OCI-M1 (cell line): ENCODE data around the gene RPS14.

Experiments used
- DNase-seq: peaks from one replicate; lab custom pipeline; 2025; lab: John Stamatoyannopoulos, UW

The RPS14 gene

GRCh38 chr5:150413176-150413901 lies 36.2 kb downstream of the RPS14 start:
- peak; percentile 63 for DNase-seq

- peak; percentile 94 for DNase-seq
Measured at GRCh38 chr5:150412319-150413175, 37.0 kb downstream of the RPS14 start, which contains the start of gene CD74. Gene CD74 (minus strand): TSS chr5:150412910. CDS start chr5:150412749, 161 bp downstream.

- DNase-seq: peak; percentile 74
Measured at GRCh38 chr5:150411245-150411979, 38.1 kb downstream of the RPS14 start.

GRCh38 chr5:150410524-150411244 lies 38.9 kb downstream of the RPS14 start:
- DNase-seq: peak; percentile 96

- peak; percentile 79 for DNase-seq
Measured at GRCh38 chr5:150409638-150410523, 39.7 kb downstream of the RPS14 start.

DNA sequence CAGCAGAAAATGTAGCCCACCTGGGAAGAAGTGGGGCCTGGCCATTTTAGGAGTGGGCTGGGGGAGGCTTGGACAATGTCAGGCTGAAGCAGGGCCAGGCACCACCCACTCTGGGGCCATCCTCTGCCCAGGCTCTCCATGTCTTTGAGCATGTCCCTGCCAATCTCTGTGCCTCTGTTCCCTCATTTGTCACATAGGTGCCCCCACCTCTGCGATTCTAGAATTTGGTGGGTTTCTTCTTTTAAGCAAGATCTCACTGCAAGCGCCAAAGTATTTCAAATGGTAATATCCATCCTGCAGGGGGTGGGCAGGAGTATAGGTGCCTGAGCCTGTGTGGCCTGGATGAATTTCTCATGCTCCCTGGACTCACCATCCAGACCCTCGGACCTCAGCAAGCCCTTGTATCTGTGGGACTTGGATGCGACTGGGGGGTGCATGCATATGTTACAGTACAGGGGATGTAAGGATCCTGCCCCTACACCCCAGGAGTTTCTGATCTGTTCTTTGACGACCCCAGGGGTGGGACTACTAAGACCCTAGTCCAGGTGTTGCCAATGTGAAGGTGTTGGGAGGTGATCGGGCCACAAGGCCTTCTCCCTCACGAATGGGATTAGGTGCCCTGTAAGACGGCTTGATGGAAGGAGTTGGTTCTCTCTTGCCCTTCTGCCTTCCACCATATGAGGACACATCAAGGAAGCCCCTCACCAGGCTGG lies 41.2 kb downstream of the RPS14 start:
- DNase-seq: no peak

DNA sequence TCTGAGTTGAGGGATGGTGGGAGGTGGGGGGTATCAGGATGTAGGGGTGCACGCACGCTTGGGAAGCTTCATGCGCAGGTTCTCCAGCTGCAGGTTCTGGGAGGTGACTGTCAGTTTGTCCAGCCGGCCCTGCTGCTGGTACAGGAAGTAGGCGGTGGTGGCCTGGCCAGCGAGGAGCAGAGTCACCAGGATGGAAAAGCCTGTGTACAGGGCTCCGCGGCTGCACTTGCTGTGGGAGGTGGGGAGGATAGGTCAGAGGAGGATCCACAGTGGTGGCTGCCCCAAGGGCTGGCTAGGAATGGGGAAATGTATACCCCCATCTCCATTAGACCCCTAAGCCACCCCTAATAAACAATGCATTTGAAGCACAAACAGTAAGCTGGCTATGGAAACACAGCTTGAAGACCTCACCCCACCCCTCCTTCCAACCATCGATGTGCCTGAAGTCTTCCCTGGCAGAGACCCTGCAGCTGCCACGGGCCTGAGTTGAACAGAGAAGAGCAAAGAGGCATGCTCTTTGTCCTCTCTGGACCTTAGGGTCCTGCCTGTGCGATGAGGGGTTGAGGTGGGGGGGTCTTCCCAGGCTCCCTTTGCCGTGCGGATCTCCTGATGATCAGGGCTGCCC lies 42.3 kb downstream of the RPS14 start:
- DNase-seq: no peak

DNA sequence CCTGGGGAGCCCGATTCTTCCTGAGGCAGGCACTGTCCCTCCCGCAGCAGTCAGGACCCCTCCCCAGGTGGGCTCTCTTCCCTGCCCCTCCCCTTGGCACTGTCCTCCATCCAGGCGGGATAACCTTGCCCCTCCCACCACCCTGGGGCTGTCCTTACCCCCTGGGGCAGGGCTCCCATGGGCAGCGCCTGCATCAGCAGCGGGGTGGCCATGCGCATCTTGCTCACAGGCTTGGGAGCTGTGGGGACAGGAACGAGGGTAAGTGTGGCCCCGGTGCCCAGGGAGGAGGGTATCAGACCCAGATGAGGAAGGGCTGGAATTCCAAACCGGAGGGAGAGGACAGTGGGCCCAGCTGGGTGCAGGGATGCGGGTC lies 42.8 kb downstream of the RPS14 start:
- no peak for DNase-seq

- no peak for DNase-seq
Measured at GRCh38 chr5:150406103-150406722, 43.3 kb downstream of the RPS14 start.

GRCh38 chr5:150404941-150405816 lies 44.4 kb downstream of the RPS14 start:
- no peak for DNase-seq

GRCh38 chr5:150404535-150404934 lies 45.0 kb downstream of the RPS14 start:
- no peak for DNase-seq

DNA sequence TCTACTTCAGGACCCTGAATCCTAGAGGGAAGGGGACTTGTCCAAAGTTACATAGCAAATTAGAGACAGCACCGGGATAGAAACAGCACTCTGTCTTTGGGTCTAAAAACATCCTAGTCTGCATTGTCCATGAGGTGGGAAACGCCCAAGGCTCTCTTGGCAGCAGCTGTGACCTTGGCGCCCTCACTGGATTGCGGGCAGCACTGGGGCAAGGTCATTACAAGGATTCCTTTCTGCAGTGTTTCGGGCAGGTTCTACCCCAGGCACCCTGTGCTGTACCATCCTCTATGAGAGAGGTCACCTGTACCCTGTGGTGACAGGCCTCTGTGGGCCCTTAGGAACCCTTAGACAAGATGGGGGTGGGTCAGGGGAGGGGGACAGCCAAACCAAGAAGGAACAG lies 45.4 kb downstream of the RPS14 start:
- DNase-seq: no peak

DNA sequence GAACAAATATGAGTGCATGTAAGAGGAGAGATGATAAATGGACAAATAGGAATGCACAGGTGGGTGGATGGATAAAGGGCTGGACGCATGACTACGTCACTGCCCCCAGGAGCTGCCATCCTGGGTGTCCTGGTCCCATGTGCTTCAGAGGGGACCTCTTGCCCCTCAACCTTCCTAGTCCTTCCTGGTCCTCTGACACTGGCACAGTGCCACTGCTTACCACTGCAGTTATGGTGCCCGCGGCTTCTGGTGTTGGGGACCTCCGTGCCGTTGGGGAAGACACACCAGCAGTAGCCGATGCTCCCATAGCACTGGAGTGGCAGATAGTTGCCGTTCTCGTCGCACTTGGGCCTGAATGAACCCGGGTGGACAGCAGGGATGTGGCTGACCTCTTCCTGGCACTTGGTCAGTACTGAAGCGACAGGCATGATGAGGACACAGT lies 46.6 kb downstream of the RPS14 start:
- no peak for DNase-seq

DNA sequence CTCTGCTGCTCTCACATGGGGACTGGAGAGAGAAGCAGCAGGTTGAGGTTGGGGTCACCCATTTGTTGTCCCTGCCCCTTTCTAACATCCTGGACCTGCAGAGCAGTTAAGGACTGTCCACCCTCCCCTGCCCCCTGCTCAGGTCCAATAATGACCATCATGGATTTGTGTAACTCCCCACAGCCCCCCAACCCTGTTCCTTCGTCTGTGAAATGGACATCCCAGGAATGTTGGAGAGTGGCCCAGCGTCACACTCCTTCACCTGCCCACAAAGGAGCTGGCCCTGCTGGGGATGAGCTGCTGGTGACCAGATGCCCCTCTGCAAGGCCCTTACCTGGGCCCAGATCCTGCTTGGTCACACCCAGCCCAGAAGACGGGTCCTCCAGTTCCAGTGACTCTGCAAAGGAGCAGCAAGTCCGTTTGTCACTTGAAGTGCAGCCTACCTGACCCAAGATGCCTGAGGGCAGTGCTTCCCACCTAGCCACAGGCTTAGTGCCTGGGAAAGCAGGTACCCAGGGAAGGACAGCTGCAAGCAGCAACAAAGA lies 47.2 kb downstream of the RPS14 start:
- DNase-seq: no peak

- no peak for DNase-seq
Measured at GRCh38 chr5:150401376-150402228, 47.9 kb downstream of the RPS14 start.

DNA sequence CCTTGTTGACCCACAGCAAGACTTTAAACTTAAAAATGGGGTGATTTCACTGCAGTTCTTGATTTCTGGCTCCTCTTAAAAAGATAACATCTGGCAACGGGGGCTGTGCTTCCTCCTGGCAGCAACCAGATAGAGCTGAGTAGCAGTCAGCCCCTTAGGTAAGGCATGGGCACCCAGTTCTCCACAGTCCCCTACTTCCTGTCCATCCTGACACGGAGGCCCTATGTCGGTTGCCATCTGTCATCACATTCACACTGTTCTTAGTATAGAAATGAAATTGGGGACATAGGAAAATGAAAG lies 48.5 kb downstream of the RPS14 start:
- DNase-seq: no peak
